Stomach (tissue), 9 donors: Measurements from ENCODE around the gene FAM120B. TPM values are rescaled to one million over a fixed set of nuclear protein-coding genes. Genes with fewer than 3 reads are reported as not detected.

Experiments
- DNase-seq, 2 donors: peaks; one replicate each; pipeline versions ENCODE4 v3.0.0 to v3.0.0-alpha.2; 2013 to 2019
- H3K27ac ChIP-seq, 5 donors: fragments of 200-600 bp in 4 of 5; sonication (generic) in 4 of 5; one replicate each; pipeline ENCODE4 v1.5.1; 2013 to 2019; ENCODE audit warnings: mild to moderate bottlenecking in 1 of 5, moderate library complexity in 1 of 5
- H3K27me3 ChIP-seq, 3 donors: fragments of 200-600 bp; sonication (generic); one replicate each; pipeline ENCODE4 v1.5.1; 2017 to 2019; ENCODE audit warnings: mixed run types in 1 of 3
- H3K36me3 ChIP-seq, 4 donors: fragments of 200-600 bp; sonication (generic); 1 replicate in 3 of 4; 2 replicates in 1 of 4; pipeline ENCODE4 v1.5.1; 2016 to 2019
- H3K4me1 ChIP-seq, 4 donors: fragments of 200-600 bp; sonication (generic); one replicate each; pipeline ENCODE4 v1.5.1; 2016 to 2019
- H3K4me3 ChIP-seq, 4 donors: fragments of 200-600 bp; sonication (generic) in 3 of 4; one replicate each; pipeline ENCODE4 v1.5.1; 2016 to 2019; ENCODE audit warnings: mild to moderate bottlenecking in 1 of 4
- H3K9me3 ChIP-seq, 4 donors: fragments of 200-600 bp; sonication (generic); one replicate each; pipeline ENCODE4 v1.5.1; 2016 to 2019
- EP300 ChIP-seq: sonication (generic); formaldehyde crosslinking; IDR thresholded peaks from one replicate; pipeline ENCODE4 v1.6.1; 2017; ENCODE audit warnings: antibody characterized with exemption
- POLR2A ChIP-seq, 4 donors: fragments of 450-650 bp; IDR thresholded peaks; one replicate each; pipeline ENCODE4 v1.6.1; 2016; ENCODE audit warnings: antibody characterized with exemption in 4 of 4, control low read depth in 2 of 4, mild to moderate bottlenecking in 1 of 4, moderate library complexity in 1 of 4
- POLR2AphosphoS5 ChIP-seq, 3 donors: sonication (generic); formaldehyde crosslinking; IDR thresholded peaks; one replicate each; pipeline ENCODE4 v1.6.1; 2016; ENCODE audit warnings: antibody characterized with exemption in 3 of 3
- WGBS, 5 donors: extraction: QIAGEN DNeasy Blood & Tissue Kit in 3 of 5; methylation state at CpG; one replicate each; pipeline versions ENCODE4 v1.1.5 to v1.1.7; 2013 to 2018; 5-methylcytosine and 5-hydroxymethylcytosine counted together
- intact Hi-C: fragments of 100-400 bp; cut with DNase I; formaldehyde crosslinking; loops from one replicate; pipeline ENCODE4 v1.15.1; 2023; ENCODE audit warnings: low total_unique reads
- polyA plus RNA-seq, 3 donors: library from polyadenylated mRNA; stranded (reverse); fragments of 200-250 nt; gene quantifications; one replicate each; pipeline ENCODE4 v1.2.3, GENCODE V29; 2013
- total RNA-seq, 5 donors: library from RNA; depleted of rRNA; stranded (reverse); fragments of >200 nt; gene quantifications; one replicate each; pipeline versions ENCODE4 v1.1.0 to v1.2.3, GENCODE V29; 2014 to 2016
- TF ChIP-seq, protein P1 (sequence below), 7 experiments: fragments of 450-650 bp in 4 of 7; fragments of 200-600 bp in 3 of 7; sonication (generic) in 3 of 7; IDR thresholded peaks; one replicate each; pipeline ENCODE4 v1.5.1; 2016 to 2019; ENCODE audit warnings: antibody characterized with exemption in 7 of 7, control low read depth in 2 of 7, mild to moderate bottlenecking in 1 of 7
- donor health status: healthy with polysubstance abuse.
- donor health status: Bipolar disorder and iron deficiency.
- donor health status: healthy.

FAM120B gene
- total and polyA plus RNA-seq, 8 donors = 6.4 to 66.5 (median 27.3) TPM

GRCh38 chr6:170259278-170259677 is 47.3 kb upstream of the FAM120B start:
- H3K36me3 ChIP-seq = no peaks in the 10 kb centered on the region
- H3K27ac ChIP-seq = no peak overlapping the region
- 79 to 87% (median 80%) methylated on average over 5 of the region's 5 CpGs for WGBS, 5 donors
- no peak overlapping the region for H3K4me3 ChIP-seq
- H3K4me1 ChIP-seq = no peaks in the 10 kb centered on the region
- intact Hi-C loops = no loop called here
- DNase-seq = no peak
- TF ChIP-seq, protein P1, sequence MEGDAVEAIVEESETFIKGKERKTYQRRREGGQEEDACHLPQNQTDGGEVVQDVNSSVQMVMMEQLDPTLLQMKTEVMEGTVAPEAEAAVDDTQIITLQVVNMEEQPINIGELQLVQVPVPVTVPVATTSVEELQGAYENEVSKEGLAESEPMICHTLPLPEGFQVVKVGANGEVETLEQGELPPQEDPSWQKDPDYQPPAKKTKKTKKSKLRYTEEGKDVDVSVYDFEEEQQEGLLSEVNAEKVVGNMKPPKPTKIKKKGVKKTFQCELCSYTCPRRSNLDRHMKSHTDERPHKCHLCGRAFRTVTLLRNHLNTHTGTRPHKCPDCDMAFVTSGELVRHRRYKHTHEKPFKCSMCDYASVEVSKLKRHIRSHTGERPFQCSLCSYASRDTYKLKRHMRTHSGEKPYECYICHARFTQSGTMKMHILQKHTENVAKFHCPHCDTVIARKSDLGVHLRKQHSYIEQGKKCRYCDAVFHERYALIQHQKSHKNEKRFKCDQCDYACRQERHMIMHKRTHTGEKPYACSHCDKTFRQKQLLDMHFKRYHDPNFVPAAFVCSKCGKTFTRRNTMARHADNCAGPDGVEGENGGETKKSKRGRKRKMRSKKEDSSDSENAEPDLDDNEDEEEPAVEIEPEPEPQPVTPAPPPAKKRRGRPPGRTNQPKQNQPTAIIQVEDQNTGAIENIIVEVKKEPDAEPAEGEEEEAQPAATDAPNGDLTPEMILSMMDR (IDR thresholded peaks at IDR 0.05) = no peak
- TF ChIP-seq EP300 = no peak
- TF ChIP-seq POLR2A (IDR thresholded peaks at IDR 0.05) = no peak
- TF ChIP-seq POLR2AphosphoS5 (IDR thresholded peaks at IDR 0.05) = no peak
- no peaks in the 10 kb centered on the region for H3K9me3 ChIP-seq
- peaks cover 0 to 15% (median 0%) of the 10 kb centered on the region in 3 donors for H3K27me3 ChIP-seq

DNA sequence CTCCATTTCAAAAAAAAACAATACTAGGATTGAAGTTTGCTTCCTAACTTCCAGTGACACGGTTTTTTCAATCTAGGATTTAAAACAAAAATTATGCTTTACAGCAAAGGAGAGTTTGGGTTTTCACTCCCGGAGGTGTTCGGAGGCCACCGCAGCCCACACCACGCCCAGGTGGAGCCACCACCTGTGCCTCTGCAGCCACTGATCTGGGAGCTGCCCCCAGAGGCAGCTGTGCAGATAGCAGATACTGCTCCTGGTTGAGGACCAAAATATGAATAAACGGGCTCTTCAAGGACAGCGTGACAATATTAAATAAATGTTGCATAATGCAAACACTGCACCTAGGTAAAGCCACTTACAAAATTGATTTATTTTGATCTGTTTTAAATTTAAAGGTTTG is 45.9 kb upstream of the FAM120B start:
- WGBS, 5 donors = 55 to 75% (median 63%) methylated on average over 7 of the region's 7 CpGs
- no peak for DNase-seq
- Histone ChIP-seq H3K4me3 (no peak overlapping the region), H3K9me3 (no peaks in the 10 kb centered on the region), H3K27me3 (peaks cover 0 to 15% (median 0%) of the 10 kb centered on the region in 3 donors), H3K27ac (no peak overlapping the region), H3K4me1 (peaks cover 0 to 8% (median 6%) of the 10 kb centered on the region in 4 donors), H3K36me3 (no peaks in the 10 kb centered on the region)
- TF ChIP-seq POLR2AphosphoS5 (IDR thresholded peaks at IDR 0.05) = no peak
- no peak for TF ChIP-seq EP300
- TF ChIP-seq, protein P1 (IDR thresholded peaks at IDR 0.05) = no peak
- no peak for TF ChIP-seq POLR2A (IDR thresholded peaks at IDR 0.05)
- intact Hi-C loops = no loop called here

DNA sequence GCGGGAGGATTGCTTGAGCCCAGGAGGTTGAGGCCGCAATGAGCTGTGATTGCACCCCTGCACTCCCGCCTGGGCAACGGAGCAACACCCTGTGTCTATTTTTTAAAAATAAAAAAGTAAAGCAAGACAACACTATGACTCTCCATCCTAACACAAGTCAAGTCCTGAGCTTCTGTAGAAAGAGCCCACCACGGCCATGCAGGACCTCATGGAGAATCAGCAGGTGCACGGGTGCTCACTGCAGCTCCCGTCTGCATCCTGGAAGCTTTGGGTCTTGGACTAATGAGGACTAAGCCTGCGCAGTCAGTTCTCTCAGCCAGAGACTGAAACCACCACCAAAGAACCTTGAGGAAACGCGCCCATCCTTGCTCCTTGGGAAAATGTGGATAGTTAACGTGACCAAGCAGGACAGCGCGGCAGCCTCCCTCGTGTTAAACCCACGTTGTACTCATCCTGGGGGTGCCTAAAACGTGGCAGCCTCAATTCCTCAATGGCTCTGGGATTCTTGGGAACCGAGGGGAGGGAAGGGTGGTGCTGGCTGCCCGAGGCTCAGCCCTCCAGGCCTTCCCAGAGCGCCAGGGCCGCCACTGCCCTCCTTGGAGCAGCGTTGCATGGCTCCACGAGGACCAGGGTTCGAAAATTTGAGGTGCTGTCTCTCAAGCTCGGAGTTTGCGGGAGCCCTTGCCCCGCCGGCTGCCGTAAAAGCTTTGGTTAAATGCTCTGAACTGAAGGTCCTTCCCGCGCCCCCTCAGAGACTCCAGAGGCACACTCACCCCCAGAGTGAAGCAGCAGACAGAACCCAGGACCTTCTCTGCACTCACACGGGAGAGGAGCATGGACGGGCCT is 44.7 kb upstream of the FAM120B start:
- DNase-seq = no peak
- TF ChIP-seq, protein P1 (IDR thresholded peaks at IDR 0.05) = no peak
- TF ChIP-seq POLR2A (IDR thresholded peaks at IDR 0.05) (no peak), EP300 (no peak), POLR2AphosphoS5 (IDR thresholded peaks at IDR 0.05) (no peak)
- H3K9me3 ChIP-seq = no peaks in the 10 kb centered on the region
- H3K27ac ChIP-seq = no peak overlapping the region
- intact Hi-C loops = no loop called here
- H3K4me1 ChIP-seq = peaks cover 7 to 17% (median 15%) of the 10 kb centered on the region in 4 donors
- no peaks in the 10 kb centered on the region for H3K36me3 ChIP-seq
- WGBS, 5 donors = 88 to 90% (median 89%) methylated on average over 24 to 32 of the region's 32 CpGs
- H3K27me3 ChIP-seq = peaks cover 0 to 15% (median 0%) of the 10 kb centered on the region in 3 donors
- H3K4me3 ChIP-seq = no peak overlapping the region

GRCh38 chr6:170262489-170263088 is 44.0 kb upstream of the FAM120B start:
- H3K9me3 ChIP-seq = no peaks in the 10 kb centered on the region
- no peak overlapping the region for H3K4me3 ChIP-seq
- 58 to 85% (median 75%) methylated on average over 20 to 22 of the region's 22 CpGs for WGBS, 5 donors
- no peak overlapping the region for H3K27ac ChIP-seq
- peaks cover 7 to 17% (median 15%) of the 10 kb centered on the region in 4 donors for H3K4me1 ChIP-seq
- no peaks in the 10 kb centered on the region for H3K36me3 ChIP-seq
- no peak for DNase-seq
- TF ChIP-seq POLR2AphosphoS5 (IDR thresholded peaks at IDR 0.05) (no peak), EP300 (no peak)
- TF ChIP-seq, protein P1 (IDR thresholded peaks at IDR 0.05) = no peak
- peaks cover 0 to 15% (median 0%) of the 10 kb centered on the region in 3 donors for H3K27me3 ChIP-seq
- intact Hi-C loops = no loop called here
